Prostate gland (tissue), 2 donors: ENCODE data around the gene RPL29. TPM values are rescaled to one million over a fixed set of nuclear protein-coding genes. Genes with fewer than 3 reads are reported as not detected.

Experiments
- DNase-seq: peaks from one replicate; pipeline ENCODE4 v3.0.0-alpha.2; 2019; ENCODE audit warnings: low spot score
- H3K27ac ChIP-seq, 2 donors: fragments of 200-600 bp; sonication (generic); 2 replicates each; pipeline ENCODE4 v1.5.1; 2017 to 2019
- H3K27me3 ChIP-seq: fragments of 200-600 bp; sonication (generic); replicated peaks from 2 replicates; pipeline ENCODE4 v1.5.1; 2019; ENCODE audit not compliant: insufficient read depth
- H3K36me3 ChIP-seq, 2 donors: fragments of 200-600 bp; sonication (generic); 1 replicate in 1 of 2; 2 replicates in 1 of 2; pipeline versions ENCODE4 v1.5.1 to v1.8.1; 2017 to 2019
- H3K4me1 ChIP-seq: fragments of 200-600 bp; sonication (generic); replicated peaks from 2 replicates; pipeline ENCODE4 v1.5.1; 2019
- H3K4me3 ChIP-seq, 2 donors: fragments of 200-600 bp; sonication (generic); 2 replicates each; pipeline ENCODE4 v1.5.1; 2017 to 2019
- H3K9me3 ChIP-seq: fragments of 200-600 bp; sonication (generic); 2 replicates; pipeline ENCODE4 v1.5.1; 2017
- CTCF ChIP-seq, 4 experiments: fragments of 200-600 bp in 2 of 4; fragments of 450-650 bp in 2 of 4; sonication (generic) in 2 of 4; IDR thresholded peaks; 1 replicate in 3 of 4; 2 replicates in 1 of 4; pipeline ENCODE4 v1.5.1; 2016 to 2019; ENCODE audit warnings: antibody characterized with exemption in 4 of 4, mild to moderate bottlenecking in 2 of 4, moderate library complexity in 2 of 4
- POLR2A ChIP-seq: fragments of 450-650 bp; IDR thresholded peaks from one replicate; pipeline ENCODE4 v1.6.1; 2016; ENCODE audit warnings: antibody characterized with exemption, mild to moderate bottlenecking
- POLR2AphosphoS5 ChIP-seq: sonication (generic); formaldehyde crosslinking; IDR thresholded peaks from one replicate; pipeline ENCODE4 v1.6.1; 2017; ENCODE audit warnings: antibody characterized with exemption
- WGBS: methylation state at CpG from one replicate; pipeline ENCODE4 v1.1.5; 2018; 5-methylcytosine and 5-hydroxymethylcytosine counted together
- intact Hi-C: fragments of 100-400 bp; cut with DNase I; formaldehyde crosslinking; loops from one replicate; pipeline ENCODE4 v1.14.2; 2022
- total RNA-seq, 2 donors: library from RNA; depleted of rRNA; stranded (reverse); fragments of >200 nt; gene quantifications; one replicate each; pipeline ENCODE4 v1.1.0, GENCODE V29; 2016

RPL29 gene
- total RNA-seq, 2 donors from 2014 or later = 1,249 to 2,015 TPM

- intact Hi-C loops = no loop called here
- DNase-seq = no peak
- Histone ChIP-seq H3K27me3 (no peaks in the 10 kb centered on the region), H3K9me3 (no peaks in the 10 kb centered on the region), H3K4me3 (no peak overlapping the region), H3K27ac (no peak overlapping the region), H3K4me1 (peaks cover 8% of the 10 kb centered on the region), H3K36me3 (no peaks in the 10 kb centered on the region)
- no peak for TF ChIP-seq POLR2AphosphoS5
- WGBS = 92% methylated on average over 20 of the region's 20 CpGs
Measured at GRCh38 chr3:51958603-51959521, 36.8 kb downstream of the RPL29 start.

- no peak for TF ChIP-seq POLR2A
- TF ChIP-seq CTCF (IDR thresholded peaks at IDR 0.05) = no peak
- no peak for TF ChIP-seq POLR2AphosphoS5
- H3K27ac ChIP-seq = no peak overlapping the region
- H3K4me1 ChIP-seq = peaks cover 8% of the 10 kb centered on the region
- no peaks in the 10 kb centered on the region for H3K27me3 ChIP-seq
- DNase-seq = no peak
- 90% methylated on average over 15 of the region's 15 CpGs for WGBS
- no peaks in the 10 kb centered on the region for H3K36me3 ChIP-seq
- no peaks in the 10 kb centered on the region for H3K9me3 ChIP-seq
- no peak overlapping the region for H3K4me3 ChIP-seq
- intact Hi-C loops = no loop called here
Measured at GRCh38 chr3:51957520-51958205, 38.0 kb downstream of the RPL29 start.

DNA sequence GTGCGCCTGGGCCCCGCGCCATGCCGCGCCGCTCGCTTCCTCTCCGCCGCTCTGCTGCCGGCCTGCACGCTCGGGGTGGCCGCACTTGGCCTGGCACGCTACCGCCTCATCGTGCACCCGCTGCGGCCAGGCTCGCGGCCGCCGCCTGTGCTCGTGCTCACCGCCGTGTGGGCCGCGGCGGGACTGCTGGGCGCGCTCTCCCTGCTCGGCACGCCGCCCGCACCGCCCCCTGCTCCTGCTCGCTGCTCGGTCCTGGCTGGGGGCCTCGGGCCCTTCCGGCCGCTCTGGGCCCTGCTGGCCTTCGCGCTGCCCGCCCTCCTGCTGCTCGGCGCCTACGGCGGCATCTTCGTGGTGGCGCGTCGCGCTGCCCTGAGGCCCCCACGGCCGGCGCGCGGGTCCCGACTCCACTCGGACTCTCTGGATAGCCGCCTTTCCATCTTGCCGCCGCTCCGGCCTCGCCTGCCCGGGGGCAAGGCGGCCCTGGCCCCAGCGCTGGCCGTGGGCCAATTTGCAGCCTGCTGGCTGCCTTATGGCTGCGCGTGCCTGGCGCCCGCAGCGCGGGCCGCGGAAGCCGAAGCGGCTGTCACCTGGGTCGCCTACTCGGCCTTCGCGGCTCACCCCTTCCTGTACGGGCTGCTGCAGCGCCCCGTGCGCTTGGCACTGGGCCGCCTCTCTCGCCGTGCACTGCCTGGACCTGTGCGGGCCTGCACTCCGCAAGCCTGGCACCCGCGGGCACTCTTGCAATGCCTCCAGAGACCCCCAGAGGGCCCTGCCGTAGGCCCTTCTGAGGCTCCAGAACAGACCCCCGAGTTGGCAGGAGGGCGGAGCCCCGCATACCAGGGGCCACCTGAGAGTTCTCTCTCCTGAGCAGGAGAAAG lies 39.6 kb downstream of the RPL29 start:
- Histone ChIP-seq H3K27ac (peak overlapping the region; percentile 69 to 73), H3K4me3 (peak overlapping the region; percentile 29 to 35), H3K36me3 (no peaks in the 10 kb centered on the region), H3K9me3 (no peaks in the 10 kb centered on the region), H3K4me1 (peaks cover 8% of the 10 kb centered on the region), H3K27me3 (no peaks in the 10 kb centered on the region)
- DNase-seq = peak; percentile 63
- WGBS = 3% methylated on average over 60 of the region's 97 CpGs
- intact Hi-C loops = no loop called here
- TF ChIP-seq POLR2A = peak; percentile 23
- TF ChIP-seq CTCF (IDR thresholded peaks at IDR 0.05) = peak in 2 of 4 experiments; percentile 37 to 58
- no peak for TF ChIP-seq POLR2AphosphoS5

GRCh38 chr3:51955175-51955892 lies 40.4 kb downstream of the RPL29 start, which contains the start of gene GPR62:
TSS of gene GPR62 (plus strand) at chr3:51955381. CDS start at chr3:51955653, 272 bp downstream.
- no peaks in the 10 kb centered on the region for H3K27me3 ChIP-seq
- TF ChIP-seq POLR2AphosphoS5 = no peak
- no peak for TF ChIP-seq CTCF (IDR thresholded peaks at IDR 0.05)
- TF ChIP-seq POLR2A = no peak
- peak within 1 kb of the TSS; percentile 69 to 73 for H3K27ac ChIP-seq
- peak within 1 kb of the TSS; percentile 29 to 35 for H3K4me3 ChIP-seq
- H3K9me3 ChIP-seq = no peaks in the 10 kb centered on the region
- no peak for DNase-seq
- H3K4me1 ChIP-seq = peaks cover 8% of the 10 kb centered on the region
- 39% methylated on average over 31 of the region's 33 CpGs for WGBS
- no peaks in the 10 kb centered on the region for H3K36me3 ChIP-seq
- intact Hi-C loops = no loop called here
